DND-41 (cell line): Measurements from ENCODE around the gene IFT88.

Experiments
- ATAC-seq: fragments of 200-7000 bp; cut with Tn5 transposase; 3 replicates; pipeline ENCODE4 v1.9.1; 2021; ENCODE audit warnings: low read depth; ENCODE audit not compliant: insufficient read depth
- DNase-seq: peaks from one replicate; pipeline ENCODE4 v3.0.0-alpha.2; 2020
- H2AFZ ChIP-seq: 2 replicates; pipeline ENCODE4 v1.6.0; 2012; ENCODE audit warnings: low read depth, low read length
- H3K27ac ChIP-seq: 2 replicates; pipeline ENCODE4 v1.5.1; 2012; ENCODE audit warnings: low read length, inconsistent platforms
- H3K27me3 ChIP-seq: fragments of 200-600 bp; sonication (generic); 2 replicates; pipeline ENCODE4 v1.6.0; 2012; ENCODE audit warnings: low read length, mild to moderate bottlenecking, inconsistent platforms; ENCODE audit not compliant: insufficient read depth, poor library complexity
- H3K36me3 ChIP-seq: 2 replicates; pipeline ENCODE4 v1.5.1; 2012; ENCODE audit warnings: low read length, inconsistent platforms; ENCODE audit not compliant: insufficient read depth
- H3K4me1 ChIP-seq: 2 replicates; pipeline ENCODE4 v1.5.1; 2012; ENCODE audit warnings: mild to moderate bottlenecking, low read length; ENCODE audit not compliant: insufficient read depth
- H3K4me2 ChIP-seq: 2 replicates; pipeline ENCODE4 v1.6.0; 2012; ENCODE audit warnings: mild to moderate bottlenecking, moderate library complexity, low read length, inconsistent platforms; ENCODE audit not compliant: insufficient read depth
- H3K4me3 ChIP-seq, 2 experiments: fragments of 200-600 bp in 1 of 2; shearing (Covaris generic) in 1 of 2; 2 replicates each; pipeline ENCODE4 v1.5.1; 2012 to 2016; ENCODE audit warnings: inconsistent platforms in 2 of 2, low read length in 2 of 2, mild to moderate bottlenecking in 2 of 2, low read depth in 1 of 2, moderate library complexity in 1 of 2
- H3K79me2 ChIP-seq: 2 replicates; pipeline ENCODE4 v1.6.0; 2012; ENCODE audit warnings: low read length, inconsistent platforms; ENCODE audit not compliant: insufficient read depth
- H3K9ac ChIP-seq: 2 replicates; pipeline ENCODE4 v1.6.0; 2012; ENCODE audit warnings: low read depth, mild to moderate bottlenecking, inconsistent platforms, low read length, moderate library complexity
- H3K9me3 ChIP-seq: 2 replicates; pipeline ENCODE4 v1.5.1; 2012; ENCODE audit warnings: low read length, moderate library complexity, mild to moderate bottlenecking, inconsistent platforms; ENCODE audit not compliant: insufficient read depth, severe bottlenecking
- H4K20me1 ChIP-seq: 2 replicates; pipeline ENCODE4 v1.6.0; 2012; ENCODE audit warnings: low read length; ENCODE audit not compliant: insufficient read depth
- EZH2 ChIP-seq: IDR thresholded peaks from 3 replicates; pipeline ENCODE4 v1.6.1; 2012; ENCODE audit warnings: borderline replicate concordance, low read depth, mild to moderate bottlenecking, moderate library complexity, low read length, inconsistent platforms; ENCODE audit not compliant: severe bottlenecking
- TF ChIP-seq, protein P1 (sequence below): IDR thresholded peaks from 2 replicates; pipeline ENCODE4 v1.5.1; 2012; ENCODE audit warnings: borderline replicate concordance, low read length, moderate library complexity, mild to moderate bottlenecking; ENCODE audit not compliant: poor library complexity, severe bottlenecking; ENCODE audit errors: extremely low read depth

The IFT88 gene

DNA sequence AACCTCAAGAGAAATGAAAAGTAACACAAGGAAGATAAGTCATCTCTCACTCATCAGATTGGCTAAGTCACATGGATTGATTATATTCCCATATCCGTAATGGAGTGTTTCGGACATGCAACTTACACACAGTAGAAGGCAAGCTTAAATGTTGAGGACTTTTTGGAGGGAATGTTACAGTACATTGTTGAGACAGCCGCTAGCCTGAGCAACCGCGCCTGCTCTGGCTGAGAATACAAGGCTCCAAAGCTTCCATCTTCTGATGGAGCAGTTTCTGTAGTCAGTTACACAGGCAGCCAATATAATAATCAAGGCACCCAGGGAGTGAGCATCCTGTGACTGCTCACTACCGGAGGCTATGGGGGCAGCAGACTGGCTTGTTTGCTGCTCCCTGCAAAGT, 40.3 kb upstream of the IFT88 start:
- H3K27me3 ChIP-seq = no peaks in the 10 kb centered on the region
- H3K9ac ChIP-seq = peak overlapping the region; percentile 75
- peaks cover 27% of the 10 kb centered on the region for H3K4me1 ChIP-seq
- ATAC-seq (no peak), DNase-seq (peak; percentile 18)
- H4K20me1 ChIP-seq = no peaks in the 10 kb centered on the region
- peak overlapping the region; percentile 59 to 72; a peak in 3 of 4 replicates for H3K4me3 ChIP-seq
- peak overlapping the region; percentile 95 for H3K4me2 ChIP-seq
- peaks cover 4% of the 10 kb centered on the region; the same call in 1 of the 2 replicates for H3K79me2 ChIP-seq
- H3K27ac ChIP-seq = peak overlapping the region; percentile 76; the same call in 1 of the 2 replicates
- TF ChIP-seq, protein P1, sequence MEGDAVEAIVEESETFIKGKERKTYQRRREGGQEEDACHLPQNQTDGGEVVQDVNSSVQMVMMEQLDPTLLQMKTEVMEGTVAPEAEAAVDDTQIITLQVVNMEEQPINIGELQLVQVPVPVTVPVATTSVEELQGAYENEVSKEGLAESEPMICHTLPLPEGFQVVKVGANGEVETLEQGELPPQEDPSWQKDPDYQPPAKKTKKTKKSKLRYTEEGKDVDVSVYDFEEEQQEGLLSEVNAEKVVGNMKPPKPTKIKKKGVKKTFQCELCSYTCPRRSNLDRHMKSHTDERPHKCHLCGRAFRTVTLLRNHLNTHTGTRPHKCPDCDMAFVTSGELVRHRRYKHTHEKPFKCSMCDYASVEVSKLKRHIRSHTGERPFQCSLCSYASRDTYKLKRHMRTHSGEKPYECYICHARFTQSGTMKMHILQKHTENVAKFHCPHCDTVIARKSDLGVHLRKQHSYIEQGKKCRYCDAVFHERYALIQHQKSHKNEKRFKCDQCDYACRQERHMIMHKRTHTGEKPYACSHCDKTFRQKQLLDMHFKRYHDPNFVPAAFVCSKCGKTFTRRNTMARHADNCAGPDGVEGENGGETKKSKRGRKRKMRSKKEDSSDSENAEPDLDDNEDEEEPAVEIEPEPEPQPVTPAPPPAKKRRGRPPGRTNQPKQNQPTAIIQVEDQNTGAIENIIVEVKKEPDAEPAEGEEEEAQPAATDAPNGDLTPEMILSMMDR = no peak
- no peak for TF ChIP-seq EZH2
- H3K9me3 ChIP-seq = no peaks in the 10 kb centered on the region
- no peaks in the 10 kb centered on the region for H3K36me3 ChIP-seq
- peak overlapping the region; percentile 96 for H2AFZ ChIP-seq

DNA sequence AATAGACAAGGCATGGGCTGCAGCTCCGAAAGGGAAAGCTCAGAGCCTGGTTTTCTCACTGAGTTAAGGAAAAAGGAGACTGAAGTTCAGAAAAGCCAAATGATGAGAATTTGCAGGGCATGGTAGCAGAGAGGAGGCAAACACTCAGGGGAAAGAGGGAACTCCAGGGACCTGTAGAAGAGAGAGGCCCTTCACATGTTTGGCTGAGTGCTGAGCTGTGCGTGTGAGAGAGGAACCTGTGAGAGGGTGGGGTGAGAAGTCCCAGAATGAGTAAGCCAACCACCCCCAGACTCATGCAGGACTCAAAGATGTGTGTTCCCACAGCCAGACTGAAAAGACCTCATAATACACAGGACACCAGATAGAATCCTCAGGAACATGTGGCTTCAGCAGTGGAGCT, 38.5 kb upstream of the IFT88 start:
- no peak overlapping the region for H3K9ac ChIP-seq
- TF ChIP-seq, protein P1 = no peak
- no peak for TF ChIP-seq EZH2
- ATAC-seq = no peak
- DNase-seq = no peak
- no peak overlapping the region for H3K27ac ChIP-seq
- peaks cover 4% of the 10 kb centered on the region; the same call in 1 of the 2 replicates for H3K79me2 ChIP-seq
- no peaks in the 10 kb centered on the region for H3K36me3 ChIP-seq
- no peak overlapping the region for H3K4me3 ChIP-seq
- H3K9me3 ChIP-seq = no peaks in the 10 kb centered on the region
- peaks cover 27% of the 10 kb centered on the region for H3K4me1 ChIP-seq
- H4K20me1 ChIP-seq = no peaks in the 10 kb centered on the region
- no peaks in the 10 kb centered on the region for H3K27me3 ChIP-seq
- H2AFZ ChIP-seq = no peak overlapping the region
- no peak overlapping the region for H3K4me2 ChIP-seq

DNA sequence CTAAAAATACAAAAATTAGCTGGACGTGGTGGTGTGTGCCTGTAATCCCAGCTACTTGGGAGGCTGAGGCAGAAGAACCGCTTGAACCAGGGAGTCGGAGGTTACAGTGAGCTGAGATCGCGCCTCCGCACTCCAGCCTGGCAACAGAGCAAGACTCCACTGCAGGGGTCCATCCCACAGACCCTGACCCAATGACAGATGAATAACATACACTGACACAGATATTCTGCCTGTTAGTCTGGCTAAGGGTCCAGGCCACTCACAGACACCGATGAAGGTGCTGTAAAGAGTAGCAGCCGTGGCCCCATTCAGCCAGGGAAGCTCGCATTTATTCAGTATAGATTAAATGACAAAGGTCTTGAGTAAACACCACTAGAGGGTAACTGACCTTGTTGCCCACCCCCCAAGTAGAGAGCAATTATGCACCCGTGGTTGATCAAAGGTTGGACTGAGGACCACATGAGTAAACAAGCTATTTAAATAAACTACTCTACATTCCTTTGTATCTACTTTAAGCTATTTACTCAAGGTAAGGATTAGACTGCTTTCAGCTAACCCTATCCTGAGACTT, 32.8 kb upstream of the IFT88 start:
- Histone ChIP-seq H3K4me1 (no peaks in the 10 kb centered on the region), H3K4me2 (no peak overlapping the region), H3K9me3 (peaks cover 3% of the 10 kb centered on the region), H3K4me3 (no peak overlapping the region), H3K9ac (no peak overlapping the region), H3K27ac (no peak overlapping the region), H4K20me1 (no peaks in the 10 kb centered on the region), H3K36me3 (no peaks in the 10 kb centered on the region), H3K79me2 (no peaks in the 10 kb centered on the region), H3K27me3 (no peaks in the 10 kb centered on the region), H2AFZ (no peak overlapping the region)
- no peak for TF ChIP-seq EZH2
- TF ChIP-seq, protein P1 = no peak
- ATAC-seq (no peak), DNase-seq (no peak)

DNA sequence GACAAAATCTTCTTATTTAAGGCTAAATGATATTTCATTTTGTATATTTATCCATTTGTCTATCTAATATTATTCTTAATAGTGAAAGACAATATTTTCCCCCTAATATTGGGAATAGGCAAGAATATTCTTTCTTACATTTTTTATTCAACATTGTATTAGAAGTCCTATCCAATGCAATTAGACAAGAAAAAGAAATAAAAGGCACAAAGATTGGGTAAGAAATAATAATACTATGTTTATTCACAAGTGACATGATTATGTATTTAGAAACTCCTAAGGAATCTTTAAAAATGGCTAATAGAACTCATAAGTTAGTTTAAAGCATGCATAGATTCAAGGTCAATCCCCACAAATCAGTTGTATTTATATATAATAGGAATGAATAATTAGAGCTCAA, 30.0 kb upstream of the IFT88 start:
- no peaks in the 10 kb centered on the region for H3K27me3 ChIP-seq
- no peaks in the 10 kb centered on the region for H3K36me3 ChIP-seq
- H4K20me1 ChIP-seq = no peaks in the 10 kb centered on the region
- H2AFZ ChIP-seq = no peak overlapping the region
- no peak overlapping the region for H3K9ac ChIP-seq
- TF ChIP-seq, protein P1 = no peak
- no peak for TF ChIP-seq EZH2
- ATAC-seq (no peak), DNase-seq (no peak)
- H3K27ac ChIP-seq = no peak overlapping the region
- no peak overlapping the region for H3K4me2 ChIP-seq
- no peaks in the 10 kb centered on the region for H3K4me1 ChIP-seq
- no peaks in the 10 kb centered on the region for H3K79me2 ChIP-seq
- H3K4me3 ChIP-seq = no peak overlapping the region
- H3K9me3 ChIP-seq = peaks cover 3% of the 10 kb centered on the region
